OCI-LY7 (cell line): ENCODE results near the gene OR5AP2. TPM values are rescaled to one million over a fixed set of nuclear protein-coding genes. Genes with fewer than 3 reads are reported as not detected.
"Not testable (repeated sequence)": the region's sequence is repeated elsewhere in the genome, so short reads cannot be mapped to it uniquely, and the experiment has no call there.

Source experiments
- Bru-seq: library from RNA; stranded (reverse); fragments of 400-500 nt; gene quantifications from one replicate; lab custom pipeline; 2021; lab: Mats Ljungman, UMichigan
- BruChase-seq, 2 experiments: library from RNA; stranded (reverse); fragments of 400-500 nt; gene quantifications; one replicate each; lab custom pipeline; 2021; lab: Mats Ljungman, UMichigan
- BruUV-seq: library from RNA; stranded (reverse); fragments of 400-500 nt; replicated peaks from 2 replicates; lab custom pipeline; 2021; lab: Mats Ljungman, UMichigan
- CTCF ChIA-PET: fragments of 300-600 bp; sonication (Branson Sonifier 250); formaldehyde crosslinking; loops from one replicate; lab custom pipeline; 2022; ENCODE audit warnings: antibody characterized with exemption; ENCODE audit not compliant: unreplicated experiment; lab: Charles Lee
- POLR2A ChIA-PET: fragments of 300-600 bp; sonication (Branson Sonifier 250); formaldehyde crosslinking; loops from one replicate; lab custom pipeline; 2022; ENCODE audit warnings: antibody characterized with exemption; lab: Charles Lee
- DNase-seq: peaks from one replicate; pipeline ENCODE4 v3.0.0-alpha.2; 2015; ENCODE audit warnings: low spot score
- H2AFZ ChIP-seq: fragments of 200-600 bp; sonication (generic), shearing (Covaris generic); 2 replicates; pipeline ENCODE4 v1.6.1; 2014; ENCODE audit warnings: mild to moderate bottlenecking, antibody characterized with exemption, low read length, moderate library complexity
- H3K27ac ChIP-seq: fragments of 200-600 bp; sonication (generic); 2 replicates; pipeline ENCODE4 v1.5.1; 2014; ENCODE audit warnings: mixed run types, low read depth, mild to moderate bottlenecking, moderate library complexity, low read length, inconsistent platforms; ENCODE audit not compliant: poor library complexity, severe bottlenecking
- H3K36me3 ChIP-seq: fragments of 200-600 bp; sonication (generic); 2 replicates; pipeline ENCODE4 v1.6.1; 2014; ENCODE audit warnings: mild to moderate bottlenecking, antibody characterized with exemption, low read length, moderate library complexity, mixed read lengths; ENCODE audit not compliant: insufficient read depth
- H3K4me1 ChIP-seq: fragments of 200-600 bp; sonication (generic); 2 replicates; pipeline ENCODE4 v1.5.1; 2014; ENCODE audit warnings: mild to moderate bottlenecking, low read length; ENCODE audit not compliant: insufficient read depth, poor library complexity, severe bottlenecking
- H3K4me2 ChIP-seq: fragments of 200-600 bp; sonication (generic); 2 replicates; pipeline ENCODE4 v1.6.1; 2014; ENCODE audit warnings: mild to moderate bottlenecking, low read length
- H3K4me3 ChIP-seq: fragments of 200-600 bp; sonication (generic); 2 replicates; pipeline ENCODE4 v1.5.1; 2014; ENCODE audit warnings: mild to moderate bottlenecking, low read depth, low read length; ENCODE audit not compliant: poor library complexity, severe bottlenecking
- H3K79me2 ChIP-seq: fragments of 200-600 bp; sonication (generic); 2 replicates; pipeline ENCODE4 v1.6.1; 2016; ENCODE audit warnings: low read depth, mild to moderate bottlenecking, low read length, moderate library complexity, mixed read lengths; ENCODE audit not compliant: insufficient read depth
- H3K9me2 ChIP-seq: fragments of 200-600 bp; sonication (generic); 2 replicates; pipeline ENCODE4 v1.6.1; 2016; ENCODE audit warnings: mild to moderate bottlenecking, low read length, mixed read lengths; ENCODE audit not compliant: insufficient read depth
- H3K9me3 ChIP-seq: fragments of 200-600 bp; sonication (generic); 2 replicates; pipeline ENCODE4 v1.6.1; 2014; ENCODE audit warnings: mild to moderate bottlenecking, mixed run types, low read length, mixed read lengths
- H4K20me1 ChIP-seq: fragments of 200-600 bp; sonication (generic); 2 replicates; pipeline ENCODE4 v1.6.1; 2014; ENCODE audit warnings: mild to moderate bottlenecking, antibody characterized with exemption, low read length, moderate library complexity, mixed read lengths; ENCODE audit not compliant: insufficient read depth
- EZH2phosphoT487 ChIP-seq: fragments of 200-600 bp; sonication (generic); IDR thresholded peaks from 2 replicates; pipeline ENCODE4 v1.6.1; 2018; ENCODE audit warnings: low read depth, borderline replicate concordance, mild to moderate bottlenecking, mixed run types, antibody characterized with exemption, low read length, moderate library complexity, mixed read lengths
- intact Hi-C: fragments of 100-400 bp; cut with micrococcal nuclease; formaldehyde crosslinking; loops from one replicate; pipeline ENCODE4 v1.10.0; 2022; ENCODE audit not compliant: unreplicated experiment
- long read RNA-seq: library from polyadenylated mRNA; stranded (forward); transcript quantifications from one replicate; pipeline ENCODE4 v2.0.0, GENCODE V29; 2022
- total RNA-seq, 2 experiments: library from RNA; depleted of rRNA in 1 of 2; stranded (reverse); fragments of >200 nt in 1 of 2; shearing (Covaris generic) in 1 of 2; gene quantifications; 2 replicates each; pipeline ENCODE4 v1.2.3, GENCODE V29; 2014 to 2022
- TF ChIP-seq, protein P1 (sequence below): fragments of 200-600 bp; sonication (generic); conservative IDR thresholded peaks from 2 replicates; pipeline ENCODE4 v1.5.1; 2014; ENCODE audit warnings: mild to moderate bottlenecking, antibody characterized with exemption, low read length, moderate library complexity, mixed read lengths

OR5AP2 gene
- total RNA-seq (2014; rRNA removed; shearing (Covaris generic)) (not detected in 2 replicates), total RNA-seq (2022) (not detected in 2 replicates), Bru-seq, nascent RNA (not detected), BruChase-seq, experiment 1, labeled RNA remaining after a 6-hour chase (not detected), BruChase-seq, experiment 2, labeled RNA remaining after a 2-hour chase (not detected)
- long read RNA-seq = 0 reads

DNA sequence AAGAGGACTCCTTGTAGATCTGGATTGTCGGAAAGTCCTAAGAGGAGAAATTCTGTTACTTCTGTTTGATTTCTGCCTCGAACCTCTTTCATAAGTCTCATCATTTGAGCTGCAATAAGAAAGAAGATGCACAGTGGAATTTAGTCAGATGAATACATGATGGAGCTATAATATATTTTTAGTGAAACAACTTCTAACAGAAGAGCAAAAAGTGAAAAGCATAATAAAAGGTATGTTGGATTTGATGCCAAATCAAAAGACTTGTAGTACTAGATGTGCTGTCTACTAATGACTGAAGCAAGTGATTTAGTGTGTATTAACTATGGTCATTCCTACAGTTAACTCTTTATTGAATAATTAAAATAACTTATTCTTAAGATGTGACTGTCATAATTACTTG lies at the start of gene OR5AP2:
TSS of gene OR5AP2 (minus strand) at position 101 of the 400 bp plus-strand sequence. CDS start at position 101, 0 bp downstream.
- POLR2A ChIA-PET = interaction anchor here (0.6 kb wide), 1 partner anchor 9 kb away, joined by 3 read pairs; no protein-coding TSS in a partner anchor
- Histone ChIP-seq H3K9me3 (no peaks in the 10 kb centered on the region), H3K79me2 (no peaks in the 10 kb centered on the region), H3K27ac (no peak within 1 kb of the TSS), H2AFZ (no peak within 1 kb of the TSS), H3K4me2 (no peak within 1 kb of the TSS), H3K9me2 (no peaks in the 10 kb centered on the region), H4K20me1 (no peaks in the 10 kb centered on the region), H3K4me3 (no peak within 1 kb of the TSS), H3K4me1 (no peaks in the 10 kb centered on the region), H3K36me3 (no peaks in the 10 kb centered on the region)
- intact Hi-C loops = no loop called here
- TF ChIP-seq EZH2phosphoT487 = no peak
- TF ChIP-seq, protein P1, sequence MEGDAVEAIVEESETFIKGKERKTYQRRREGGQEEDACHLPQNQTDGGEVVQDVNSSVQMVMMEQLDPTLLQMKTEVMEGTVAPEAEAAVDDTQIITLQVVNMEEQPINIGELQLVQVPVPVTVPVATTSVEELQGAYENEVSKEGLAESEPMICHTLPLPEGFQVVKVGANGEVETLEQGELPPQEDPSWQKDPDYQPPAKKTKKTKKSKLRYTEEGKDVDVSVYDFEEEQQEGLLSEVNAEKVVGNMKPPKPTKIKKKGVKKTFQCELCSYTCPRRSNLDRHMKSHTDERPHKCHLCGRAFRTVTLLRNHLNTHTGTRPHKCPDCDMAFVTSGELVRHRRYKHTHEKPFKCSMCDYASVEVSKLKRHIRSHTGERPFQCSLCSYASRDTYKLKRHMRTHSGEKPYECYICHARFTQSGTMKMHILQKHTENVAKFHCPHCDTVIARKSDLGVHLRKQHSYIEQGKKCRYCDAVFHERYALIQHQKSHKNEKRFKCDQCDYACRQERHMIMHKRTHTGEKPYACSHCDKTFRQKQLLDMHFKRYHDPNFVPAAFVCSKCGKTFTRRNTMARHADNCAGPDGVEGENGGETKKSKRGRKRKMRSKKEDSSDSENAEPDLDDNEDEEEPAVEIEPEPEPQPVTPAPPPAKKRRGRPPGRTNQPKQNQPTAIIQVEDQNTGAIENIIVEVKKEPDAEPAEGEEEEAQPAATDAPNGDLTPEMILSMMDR = no peak
- BruUV-seq = no TSS peak
- no peak for DNase-seq
- CTCF ChIA-PET = no interaction called here

DNA sequence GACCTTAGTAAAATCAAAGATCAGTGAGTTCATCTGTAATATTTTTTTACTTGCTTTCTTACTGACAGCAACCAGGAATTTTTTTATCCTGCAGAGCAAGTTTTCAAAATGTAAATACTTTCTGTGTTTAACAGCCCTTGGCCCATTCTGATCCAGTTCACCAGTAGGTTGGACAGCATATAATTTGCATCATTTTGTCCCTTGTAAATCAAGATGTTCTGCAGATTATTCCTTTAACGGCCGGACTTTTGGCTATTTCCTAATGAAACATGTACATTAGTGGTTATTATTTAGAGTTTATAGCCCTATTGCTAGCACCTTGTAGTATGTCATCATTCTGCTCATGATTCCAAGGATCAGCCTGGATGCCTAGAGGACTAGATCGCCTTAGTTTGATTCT lies 48.9 kb upstream of the OR5AP2 start:
- H3K4me1 ChIP-seq, H3K27ac ChIP-seq, CTCF ChIA-PET, H3K9me2 ChIP-seq, H3K79me2 ChIP-seq, BruUV-seq, H3K9me3 ChIP-seq, intact Hi-C loops, H3K4me3 ChIP-seq, H3K4me2 ChIP-seq, H2AFZ ChIP-seq, DNase-seq, H4K20me1 ChIP-seq, H3K36me3 ChIP-seq: not testable (repeated sequence)
- POLR2A ChIA-PET = interaction anchor here (0.7 kb wide), 1 partner anchor 565 kb away, joined by 4 read pairs; no protein-coding TSS in a partner anchor

DNA sequence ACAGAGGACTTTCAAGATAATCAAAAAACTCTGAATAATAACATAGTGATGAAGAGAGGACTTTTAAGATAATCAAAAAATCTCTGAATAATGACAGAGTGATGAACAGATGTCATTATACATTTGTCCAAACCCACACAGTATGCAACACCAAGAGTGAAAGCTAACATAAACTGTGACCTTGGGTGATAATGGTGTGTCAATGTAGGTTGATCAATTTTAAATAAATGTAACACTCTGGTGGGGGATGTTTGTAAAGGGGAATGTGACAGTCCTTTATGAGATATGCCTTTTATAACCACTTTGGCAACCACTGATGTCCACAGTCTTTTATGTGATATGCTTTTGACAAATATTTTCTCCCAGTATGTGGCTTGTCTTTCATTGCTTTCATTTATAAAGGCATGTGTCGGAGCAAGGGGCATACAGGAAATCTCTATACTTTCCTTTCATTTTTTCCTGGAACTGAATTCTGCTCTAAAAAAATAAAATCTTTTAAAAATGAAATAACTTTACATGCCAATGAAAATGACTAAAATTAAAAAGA lies 46.4 kb upstream of the OR5AP2 start:
- no peak overlapping the region for H3K27ac ChIP-seq
- ChIA-PET CTCF (no interaction called here), POLR2A (no interaction called here)
- no peak for TF ChIP-seq EZH2phosphoT487
- TF ChIP-seq, protein P1 = no peak
- no peaks in the 10 kb centered on the region for H3K36me3 ChIP-seq
- BruUV-seq = no TSS peak
- H3K79me2 ChIP-seq = no peaks in the 10 kb centered on the region
- no peaks in the 10 kb centered on the region for H3K9me3 ChIP-seq
- H3K9me2 ChIP-seq = no peaks in the 10 kb centered on the region
- no peaks in the 10 kb centered on the region for H3K4me1 ChIP-seq
- no peak for DNase-seq
- H2AFZ ChIP-seq = no peak overlapping the region
- intact Hi-C loops = no loop called here
- H4K20me1 ChIP-seq = no peaks in the 10 kb centered on the region
- H3K4me2 ChIP-seq = no peak overlapping the region
- no peak overlapping the region for H3K4me3 ChIP-seq
